ENCODE data around the gene ACSL5. TPM values are rescaled to one million over a fixed set of nuclear protein-coding genes. Genes with fewer than 3 reads are reported as not detected.

The ACSL5 gene
- total and polyA plus RNA-seq, 2 of the 8 experiments (the other 6 are each of a cell fraction or from before 2014, with no cell fraction given): not detected

GRCh38 chr10:112402917-112403316 lies 29.0 kb downstream of the ACSL5 start:
- Histone ChIP-seq H3K4me2 (ENCODE audit: insufficient read depth in 1 of 2, low read depth in 2 of 2, low read length in 2 of 2) (no peak overlapping the region), H3K9me3 (ENCODE audit: insufficient read depth in 2 of 2, low read depth in 1 of 2, low read length in 1 of 2) (no peaks in the 10 kb centered on the region), H3K79me2 (ENCODE audit: control insufficient read depth in 1 of 2, insufficient read depth in 2 of 2, low read length in 2 of 2) (no peaks in the 10 kb centered on the region), H3K18ac (ENCODE audit: extremely low read depth, low read length) (no peak overlapping the region), H3K4me1 (replicated peaks in 1 of 4; ENCODE audit: control insufficient read depth in 3 of 4, insufficient read depth in 4 of 4, low read length in 3 of 4) (no peaks in the 10 kb centered on the region), H4K8ac (ENCODE audit: extremely low read depth, insufficient read depth, low read length) (no peak overlapping the region), H3K36me3 (ENCODE audit: control insufficient read depth in 2 of 4, insufficient read depth in 4 of 4, low read length in 3 of 4) (no peaks in the 10 kb centered on the region), H2BK20ac (ENCODE audit: low read length) (no peak overlapping the region), H2BK120ac (replicated peaks; ENCODE audit: low read depth, low read length) (no peak overlapping the region), H3K27ac (ENCODE audit: low read depth, low read length) (no peak overlapping the region), H2BK15ac (ENCODE audit: low read length) (no peak overlapping the region), H3K79me1 (ENCODE audit: low read depth, low read length) (no peaks in the 10 kb centered on the region), H4K20me1 (replicated peaks in 1 of 2; ENCODE audit: control insufficient read depth in 1 of 2, insufficient read depth in 2 of 2, low read length in 2 of 2) (no peaks in the 10 kb centered on the region), H3K23me2 (ENCODE audit: low read depth, low read length) (no peaks in the 10 kb centered on the region), H4K91ac (replicated peaks; ENCODE audit: insufficient read length, low read length) (no peak overlapping the region), H3K4ac (replicated peaks; ENCODE audit: insufficient read length, low read depth, low read length) (no peak overlapping the region), H4K5ac (ENCODE audit: insufficient read length, low read depth, low read length) (no peak overlapping the region), H3K27me3 (replicated peaks in 1 of 4; ENCODE audit: control insufficient read depth in 3 of 4, extremely low read depth in 1 of 4, insufficient read depth in 3 of 4, low read length in 3 of 4) (no peaks in the 10 kb centered on the region), H2BK12ac (ENCODE audit: low read depth, low read length) (no peak overlapping the region), H3K14ac (ENCODE audit: insufficient read length) (no peak overlapping the region), H2BK5ac (ENCODE audit: low read depth, low read length) (no peak overlapping the region), H3K23ac (ENCODE audit: insufficient read length) (no peak overlapping the region), H3K4me3 (ENCODE audit: extremely low read depth in 1 of 4, insufficient read depth in 2 of 4, low read depth in 3 of 4, low read length in 4 of 4) (no peak overlapping the region), H3K9ac (replicated peaks in 1 of 4; ENCODE audit: extremely low read depth in 1 of 4, low read depth in 3 of 4, low read length in 3 of 4) (no peak overlapping the region), H3K56ac (replicated peaks; ENCODE audit: insufficient read length, low read depth, low read length) (no peak overlapping the region), H2AK5ac (ENCODE audit: low read depth, low read length) (no peak overlapping the region), H2AFZ (ENCODE audit: low read length) (no peak overlapping the region)
- no peak for TF ChIP-seq NRF1 (IDR thresholded peaks at IDR 0.05; ENCODE audit: low read depth, low read length)
- no peak for TF ChIP-seq NANOG (IDR thresholded peaks at IDR 0.05; ENCODE audit: insufficient read depth, low read depth, low read length, poor library complexity, severe bottlenecking)
- no peak for TF ChIP-seq E2F6 (IDR thresholded peaks at IDR 0.05)
- WGBS, 2 experiments (ENCODE audit: extremely low coverage in 1 of 2, insufficient coverage in 1 of 2, insufficient read length in 1 of 2, insufficient replicate concordance in 2 of 2, low coverage in 1 of 2, low lambda C conversion rate in 2 of 2, missing lambda C conversion rate in 1 of 2): 75% methylated on average over 2 of the region's 2 CpGs; no CpG with 5 or more reads in 1 of the 2 experiments
- FAIRE-seq (no peak), DNase-seq (ENCODE audit: low read depth in 1 of 2, low spot score in 2 of 2) (no peak)
- POLR2A ChIA-PET (ENCODE audit: partially characterized antibody): interaction anchor here (0.7 kb wide), 1 partner anchor 82 kb away, joined by 3 read pairs; no protein-coding TSS in a partner anchor
- CTCF ChIA-PET (ENCODE audit: partially characterized antibody): interaction anchor here (0.6 to 1.4 kb wide), 2 partner anchors 28 to 1013 kb away, joined by 4 read pairs; no protein-coding TSS in a partner anchor
